Panc1 (cell line): Measurements from ENCODE around the gene SNPH. TPM values are rescaled to one million over a fixed set of nuclear protein-coding genes. Genes with fewer than 3 reads are reported as not detected.
A peak's percentile ranks its signal among the peaks of the same experiment; 100 is the strongest.

Experiments
- ATAC-seq: fragments of 200-7000 bp; cut with Tn5 transposase; 2 replicates; pipeline ENCODE4 v1.9.1; 2020; ENCODE audit warnings: mild to moderate bottlenecking, moderate library complexity
- BruUV-seq: library from RNA; stranded (reverse); fragments of 400-500 nt; replicated peaks from 2 replicates; lab custom pipeline; 2021; lab: Mats Ljungman, UMichigan
- CTCF ChIA-PET: fragments of 300-600 bp; sonication (Branson Sonifier 250); formaldehyde crosslinking; loops from one replicate; lab custom pipeline; 2022; ENCODE audit warnings: antibody characterized with exemption; lab: Charles Lee
- POLR2A ChIA-PET: fragments of 300-600 bp; sonication (Branson Sonifier 250); formaldehyde crosslinking; loops from one replicate; lab custom pipeline; 2022; ENCODE audit warnings: antibody characterized with exemption; lab: Charles Lee
- DNase-seq: peaks from one replicate; pipeline ENCODE4 v3.0.0-alpha.2; 2010; ENCODE audit warnings: low read depth, low spot score
- H3K27ac ChIP-seq: 2 replicates; pipeline ENCODE4 v1.5.1; 2011; ENCODE audit warnings: mild to moderate bottlenecking, low read length, inconsistent platforms
- H3K27me3 ChIP-seq: fragments of 200-500 bp; sonication (Bioruptor generic); 2 replicates; pipeline ENCODE4 v1.6.0; 2014; ENCODE audit warnings: low read length, inconsistent platforms; ENCODE audit not compliant: control insufficient read depth, insufficient read depth
- H3K36me3 ChIP-seq: fragments of 200-500 bp; sonication (Bioruptor generic); 2 replicates; pipeline ENCODE4 v1.5.1; 2014; ENCODE audit warnings: inconsistent platforms, mild to moderate bottlenecking, low read length, moderate library complexity; ENCODE audit not compliant: control insufficient read depth, insufficient read depth
- H3K4me1 ChIP-seq: 2 replicates; pipeline ENCODE4 v1.5.1; 2011; ENCODE audit warnings: inconsistent platforms, mild to moderate bottlenecking, low read length, moderate library complexity; ENCODE audit not compliant: control insufficient read depth, insufficient read depth
- H3K4me3 ChIP-seq, 2 experiments: 2 replicates each; pipeline ENCODE4 v1.5.1; 2011 to 2012; ENCODE audit warnings: low read depth in 2 of 2, low read length in 2 of 2, mild to moderate bottlenecking in 2 of 2, inconsistent platforms in 1 of 2, moderate library complexity in 1 of 2
- H3K9me3 ChIP-seq: fragments of 200-500 bp; sonication (Bioruptor generic); 2 replicates; pipeline ENCODE4 v1.5.1; 2014; ENCODE audit warnings: low read depth, mild to moderate bottlenecking, inconsistent platforms, low read length, moderate library complexity; ENCODE audit not compliant: control insufficient read depth, insufficient read depth
- POLR2AphosphoS5 ChIP-seq: IDR thresholded peaks from 2 replicates; pipeline ENCODE4 v1.6.1; 2012; ENCODE audit warnings: mild to moderate bottlenecking, low read depth, low read length, moderate library complexity
- REST ChIP-seq, 2 experiments: IDR thresholded peaks; 2 replicates each; pipeline ENCODE4 v1.6.1; 2011 to 2012; ENCODE audit warnings: low read depth in 2 of 2, control low read depth in 1 of 2, low read length in 1 of 2, mild to moderate bottlenecking in 1 of 2, moderate library complexity in 1 of 2; ENCODE audit not compliant: insufficient read depth in 1 of 2
- SIN3A ChIP-seq: IDR thresholded peaks from 2 replicates; pipeline ENCODE4 v1.6.1; 2012; ENCODE audit warnings: low read depth, mild to moderate bottlenecking, low read length, moderate library complexity, borderline replicate concordance; ENCODE audit not compliant: insufficient read depth
- TCF7L2 ChIP-seq: IDR thresholded peaks from 2 replicates; pipeline ENCODE4 v1.6.1; 2011; ENCODE audit warnings: mild to moderate bottlenecking, low read depth, low read length, inconsistent platforms
- in situ Hi-C: cut with HindIII; loops from 2 replicates; pipeline ENCODE4 v1.10.0; 2016; ENCODE audit warnings: low sequenced_read_pairs, low pct_unique_long_range_greater_than_20kb
- intact Hi-C: fragments of 100-400 bp; cut with micrococcal nuclease; formaldehyde crosslinking; loops from one replicate; pipeline ENCODE4 v1.10.0; 2022; ENCODE audit not compliant: unreplicated experiment
- total RNA-seq: library from RNA; stranded (reverse); gene quantifications from one replicate; pipeline ENCODE4 v1.2.1, GENCODE V29; 2021; ENCODE audit not compliant: unreplicated experiment
- TF ChIP-seq, protein P1 (sequence below): fragments of 450-650 bp; IDR thresholded peaks from 2 replicates; pipeline ENCODE4 v1.5.1; 2017; ENCODE audit warnings: mild to moderate bottlenecking

Gene SNPH
- total RNA-seq, 1 experiment from 2014 or later = 6.4 TPM

GRCh38 chr20:1312308-1312707 lies 46.2 kb downstream of the SNPH start:
- BruUV-seq = no TSS peak
- no peaks in the 10 kb centered on the region for H3K27me3 ChIP-seq
- DNase-seq (no peak), ATAC-seq (no peak)
- intact Hi-C loops (no loop called here), in situ Hi-C loops (no loop called here)
- no peak overlapping the region for H3K27ac ChIP-seq
- no peaks in the 10 kb centered on the region for H3K9me3 ChIP-seq
- CTCF ChIA-PET = interaction anchor here (0.8 to 1.2 kb wide), 2 partner anchors 156 to 192 kb away, joined by 3 read pairs; no protein-coding TSS in a partner anchor
- no peak for TF ChIP-seq REST (IDR thresholded peaks at IDR 0.05; ENCODE audit: insufficient read depth in 1 of 2, low read depth in 2 of 2, low read length in 1 of 2)
- no peak for TF ChIP-seq TCF7L2
- no peak for TF ChIP-seq SIN3A
- TF ChIP-seq POLR2AphosphoS5 = no peak
- TF ChIP-seq, protein P1, sequence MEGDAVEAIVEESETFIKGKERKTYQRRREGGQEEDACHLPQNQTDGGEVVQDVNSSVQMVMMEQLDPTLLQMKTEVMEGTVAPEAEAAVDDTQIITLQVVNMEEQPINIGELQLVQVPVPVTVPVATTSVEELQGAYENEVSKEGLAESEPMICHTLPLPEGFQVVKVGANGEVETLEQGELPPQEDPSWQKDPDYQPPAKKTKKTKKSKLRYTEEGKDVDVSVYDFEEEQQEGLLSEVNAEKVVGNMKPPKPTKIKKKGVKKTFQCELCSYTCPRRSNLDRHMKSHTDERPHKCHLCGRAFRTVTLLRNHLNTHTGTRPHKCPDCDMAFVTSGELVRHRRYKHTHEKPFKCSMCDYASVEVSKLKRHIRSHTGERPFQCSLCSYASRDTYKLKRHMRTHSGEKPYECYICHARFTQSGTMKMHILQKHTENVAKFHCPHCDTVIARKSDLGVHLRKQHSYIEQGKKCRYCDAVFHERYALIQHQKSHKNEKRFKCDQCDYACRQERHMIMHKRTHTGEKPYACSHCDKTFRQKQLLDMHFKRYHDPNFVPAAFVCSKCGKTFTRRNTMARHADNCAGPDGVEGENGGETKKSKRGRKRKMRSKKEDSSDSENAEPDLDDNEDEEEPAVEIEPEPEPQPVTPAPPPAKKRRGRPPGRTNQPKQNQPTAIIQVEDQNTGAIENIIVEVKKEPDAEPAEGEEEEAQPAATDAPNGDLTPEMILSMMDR = no peak
- H3K4me3 ChIP-seq = no peak overlapping the region
- no peaks in the 10 kb centered on the region for H3K36me3 ChIP-seq
- POLR2A ChIA-PET = no interaction called here
- H3K4me1 ChIP-seq = peaks cover 4% of the 10 kb centered on the region; the same call in 1 of the 2 replicates

DNA sequence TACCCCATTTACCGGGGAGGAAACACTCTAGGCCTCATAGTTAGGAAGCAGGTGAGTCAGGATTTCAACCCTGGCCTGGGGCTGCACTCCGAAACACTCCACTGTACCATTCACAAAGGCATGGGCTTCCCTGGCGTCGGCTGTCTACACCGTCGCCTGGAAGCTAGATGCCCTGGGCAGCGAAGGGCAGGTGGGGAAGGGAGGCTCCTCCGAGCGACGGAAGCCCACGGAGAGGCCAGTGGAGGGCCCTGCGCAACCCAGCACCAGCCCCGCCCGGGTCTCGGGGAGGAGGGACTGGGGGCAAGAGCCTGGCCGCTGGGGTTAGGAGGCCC lies 46.8 kb downstream of the SNPH start:
- Histone ChIP-seq H3K4me1 (peaks cover 9% of the 10 kb centered on the region; the same call in 1 of the 2 replicates), H3K36me3 (no peaks in the 10 kb centered on the region), H3K9me3 (no peaks in the 10 kb centered on the region), H3K27ac (no peak overlapping the region), H3K4me3 (no peak overlapping the region), H3K27me3 (no peaks in the 10 kb centered on the region)
- no TSS peak for BruUV-seq
- CTCF ChIA-PET = interaction anchor here (0.8 to 1.2 kb wide), 2 partner anchors 156 to 191 kb away, joined by 3 read pairs; no protein-coding TSS in a partner anchor
- in situ Hi-C loops (no loop called here), intact Hi-C loops (loop anchor here (1.0 kb wide), 1 partner anchor 124 kb away; no protein-coding TSS in a partner anchor)
- POLR2A ChIA-PET = no interaction called here
- 0 out of 2 replicates have a peak, but pooled peaks have one; percentile 7 for ATAC-seq
- no peak for TF ChIP-seq POLR2AphosphoS5
- TF ChIP-seq TCF7L2 = no peak
- TF ChIP-seq SIN3A = no peak
- TF ChIP-seq, protein P1 = no peak
- no peak for TF ChIP-seq REST (IDR thresholded peaks at IDR 0.05; ENCODE audit: insufficient read depth in 1 of 2, low read depth in 2 of 2, low read length in 1 of 2)
- no peak for DNase-seq
